Fibroblast of pulmonary artery (primary cell): ENCODE data around the gene ISG20.

ENCODE experiments used
- DNase-seq: peaks from one replicate; pipeline ENCODE4 v3.0.0-alpha.2; 2010; ENCODE audit warnings: low read depth
- H3K4me3 ChIP-seq: replicated peaks from 2 replicates; pipeline ENCODE4 v1.5.1; 2011; ENCODE audit warnings: low read depth, mild to moderate bottlenecking, control low read depth, low read length, moderate library complexity
- TF ChIP-seq, protein P1 (sequence below): IDR thresholded peaks from 2 replicates; pipeline ENCODE4 v1.5.1; 2011; ENCODE audit warnings: mild to moderate bottlenecking, control low read depth, low read length, inconsistent platforms; ENCODE audit errors: missing control alignments

The ISG20 gene

DNA sequence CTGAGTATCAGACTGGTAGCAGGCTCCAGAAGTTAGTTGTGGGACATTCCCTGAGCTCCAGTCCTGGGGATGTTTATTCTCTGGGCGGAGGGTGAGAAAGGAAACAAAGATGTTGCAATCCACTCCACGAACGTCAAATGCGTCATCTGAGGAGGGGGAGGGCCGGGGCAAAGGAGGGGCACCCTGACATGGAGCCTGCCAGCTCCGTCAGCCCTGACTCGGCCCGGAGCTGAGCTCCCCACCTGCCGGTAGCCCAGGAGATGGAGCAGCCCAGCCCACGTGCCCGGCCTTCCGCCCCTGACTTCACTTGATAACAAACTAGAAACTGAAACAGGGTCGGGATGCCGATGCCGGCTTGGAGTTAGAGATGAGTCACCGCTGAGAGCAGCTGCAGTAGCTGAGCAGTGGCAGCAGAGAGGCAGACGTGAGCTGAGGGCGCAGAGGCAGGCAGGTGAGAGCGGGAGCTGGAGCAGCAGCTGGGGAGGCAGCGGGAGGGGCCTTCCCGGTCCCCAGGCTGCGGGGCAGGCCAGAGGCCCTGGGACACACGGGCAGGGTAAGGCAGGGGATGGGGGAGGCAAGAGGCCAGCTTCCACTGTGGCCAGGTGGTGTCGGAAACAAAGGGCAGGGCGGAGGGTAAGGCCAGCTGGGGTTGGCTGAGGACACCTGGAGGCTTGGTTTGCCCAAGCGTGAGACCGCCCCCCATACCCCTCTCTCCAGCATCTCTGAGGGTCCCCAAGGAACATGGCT lies at the start of gene ISG20:
TSS of gene ISG20 (plus strand) at position 391 of the 747 bp plus-strand sequence. CDS start at position 742, 351 bp downstream.
- TF ChIP-seq, protein P1, sequence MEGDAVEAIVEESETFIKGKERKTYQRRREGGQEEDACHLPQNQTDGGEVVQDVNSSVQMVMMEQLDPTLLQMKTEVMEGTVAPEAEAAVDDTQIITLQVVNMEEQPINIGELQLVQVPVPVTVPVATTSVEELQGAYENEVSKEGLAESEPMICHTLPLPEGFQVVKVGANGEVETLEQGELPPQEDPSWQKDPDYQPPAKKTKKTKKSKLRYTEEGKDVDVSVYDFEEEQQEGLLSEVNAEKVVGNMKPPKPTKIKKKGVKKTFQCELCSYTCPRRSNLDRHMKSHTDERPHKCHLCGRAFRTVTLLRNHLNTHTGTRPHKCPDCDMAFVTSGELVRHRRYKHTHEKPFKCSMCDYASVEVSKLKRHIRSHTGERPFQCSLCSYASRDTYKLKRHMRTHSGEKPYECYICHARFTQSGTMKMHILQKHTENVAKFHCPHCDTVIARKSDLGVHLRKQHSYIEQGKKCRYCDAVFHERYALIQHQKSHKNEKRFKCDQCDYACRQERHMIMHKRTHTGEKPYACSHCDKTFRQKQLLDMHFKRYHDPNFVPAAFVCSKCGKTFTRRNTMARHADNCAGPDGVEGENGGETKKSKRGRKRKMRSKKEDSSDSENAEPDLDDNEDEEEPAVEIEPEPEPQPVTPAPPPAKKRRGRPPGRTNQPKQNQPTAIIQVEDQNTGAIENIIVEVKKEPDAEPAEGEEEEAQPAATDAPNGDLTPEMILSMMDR = peak; percentile 47
- peak; percentile 99 for DNase-seq
- peak within 1 kb of the TSS; percentile 54 for H3K4me3 ChIP-seq

GRCh38 chr15:88590759-88591158 lies 48.1 kb upstream of the ISG20 start:
- TF ChIP-seq, protein P1 = no peak
- DNase-seq = no peak
- no peak overlapping the region for H3K4me3 ChIP-seq

DNA sequence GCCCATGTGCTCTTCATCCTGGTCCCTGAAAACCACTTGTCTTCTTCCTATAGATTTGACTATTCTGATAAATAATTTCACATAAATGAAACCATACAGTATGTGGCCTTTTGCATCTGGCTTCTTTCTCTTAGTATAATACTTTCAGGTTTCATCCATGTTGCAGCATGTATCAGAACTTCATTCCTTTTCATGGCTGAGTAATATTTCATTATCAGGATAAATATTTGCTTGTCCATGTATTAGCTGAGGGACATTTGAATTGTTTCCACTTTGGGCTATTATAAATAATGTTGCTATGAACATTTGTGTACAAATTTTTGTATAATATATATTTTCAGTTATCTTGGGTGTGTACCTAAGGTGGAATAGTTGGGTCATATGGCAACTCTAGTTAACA lies 47.4 kb upstream of the ISG20 start:
- no peak for DNase-seq
- TF ChIP-seq, protein P1 = no peak
- H3K4me3 ChIP-seq = no peak overlapping the region

DNA sequence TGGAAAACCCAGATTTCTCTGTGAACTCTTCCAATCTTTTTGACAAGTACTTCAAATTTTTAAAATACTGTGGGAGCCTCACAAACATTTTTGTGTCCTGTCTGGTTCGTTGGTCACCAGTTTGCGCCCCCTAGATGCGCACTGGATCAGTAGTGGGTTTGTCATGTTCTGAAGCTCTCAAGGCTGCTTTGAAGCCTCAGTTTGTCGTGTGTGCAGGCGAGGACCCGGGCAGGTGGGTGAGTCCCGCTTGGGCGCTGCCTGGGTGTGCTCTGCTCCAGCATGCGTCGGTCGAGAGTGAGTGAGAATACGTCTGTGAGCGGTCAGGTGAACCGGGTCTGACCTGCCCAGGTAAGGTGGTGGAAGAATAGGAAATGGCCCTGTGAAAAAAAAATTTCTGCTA lies 34.9 kb upstream of the ISG20 start:
- DNase-seq = no peak
- TF ChIP-seq, protein P1 = no peak
- no peak overlapping the region for H3K4me3 ChIP-seq

DNA sequence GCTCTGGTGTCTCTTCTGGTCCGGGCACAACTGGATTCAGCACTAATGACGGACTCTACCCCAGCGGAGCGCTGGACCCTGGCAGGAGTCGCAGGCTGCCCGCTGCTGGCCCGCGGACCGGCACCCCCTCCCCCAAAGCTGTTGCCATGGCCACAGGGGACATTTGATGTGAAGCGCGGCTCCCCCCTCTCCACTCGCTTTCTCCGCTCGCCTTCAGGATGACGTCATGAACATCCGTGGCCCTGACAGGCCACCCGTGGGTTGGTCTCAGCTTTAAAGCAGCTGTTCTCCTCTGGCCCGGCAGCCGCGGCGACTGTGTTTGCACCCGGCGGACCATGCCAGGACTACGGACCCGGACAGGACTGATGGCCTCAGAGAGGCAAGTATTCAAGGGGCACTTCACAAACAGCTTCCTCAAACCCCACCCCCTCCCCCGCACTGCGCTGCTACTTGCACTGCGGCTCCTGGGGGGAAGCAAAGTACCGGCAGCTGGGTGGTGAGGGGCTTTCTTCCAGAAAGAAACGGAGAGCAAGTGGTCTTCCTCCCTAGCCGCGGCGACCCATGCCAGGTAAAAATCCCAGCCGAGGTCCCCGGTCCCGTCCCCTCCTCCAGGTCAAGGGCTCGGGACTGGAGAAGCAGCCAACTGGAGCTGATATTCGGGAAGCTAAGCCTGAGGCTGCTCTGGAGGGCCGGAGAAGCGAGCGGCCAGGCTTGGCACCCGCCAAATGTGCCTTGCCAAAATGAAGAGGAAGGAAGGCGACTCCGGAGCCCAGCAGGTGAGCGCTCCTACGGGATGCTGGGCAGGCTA lies 34.2 kb upstream of the ISG20 start:
- H3K4me3 ChIP-seq = no peak overlapping the region
- DNase-seq = no peak
- TF ChIP-seq, protein P1 = no peak

DNA sequence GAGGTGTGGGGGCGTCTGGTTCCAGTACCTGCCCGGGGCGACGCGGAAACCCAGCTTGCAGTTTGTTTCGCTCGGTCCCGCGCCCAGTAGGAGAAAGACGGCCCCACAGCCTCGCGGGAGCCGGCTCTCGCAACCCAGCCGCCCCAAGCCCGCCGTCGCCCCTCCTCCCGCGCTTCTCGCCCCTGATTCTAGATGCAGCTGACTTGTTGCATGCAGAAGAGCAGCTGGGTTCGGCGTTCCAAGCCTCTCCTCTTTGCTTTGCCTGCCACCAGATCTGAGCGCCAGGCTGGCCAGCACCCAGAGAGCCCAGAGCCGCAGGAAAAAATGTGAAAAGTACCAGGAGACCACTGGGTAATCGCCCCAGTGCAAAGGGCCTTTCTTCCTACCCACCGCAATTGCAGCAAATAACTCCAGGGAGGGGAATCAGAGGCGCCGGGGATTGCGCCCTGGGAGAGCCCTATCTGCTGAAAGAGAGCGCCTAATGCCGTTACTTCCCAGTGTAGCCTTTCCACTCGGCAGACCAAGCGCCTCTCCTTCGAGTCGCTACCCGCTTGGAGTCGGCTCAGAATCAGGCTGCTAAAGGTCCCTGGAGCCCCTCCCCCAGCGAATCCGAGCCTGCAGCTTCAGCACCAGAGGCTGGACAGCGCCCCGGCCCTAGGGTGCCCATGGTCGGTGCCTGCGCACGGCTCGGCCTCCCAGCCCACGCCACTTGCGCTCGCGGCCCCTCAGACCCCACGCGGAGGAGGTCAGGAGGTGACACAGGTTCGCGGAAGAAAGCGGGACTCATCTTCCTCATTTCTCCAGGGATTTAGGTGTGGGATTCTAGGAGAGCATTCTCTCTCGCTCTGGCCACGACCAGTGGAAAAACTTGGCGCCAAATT lies 33.4 kb upstream of the ISG20 start:
- DNase-seq = peak; percentile 47
- no peak overlapping the region for H3K4me3 ChIP-seq
- TF ChIP-seq, protein P1 = no peak
